Uterus (tissue), 4 donors: ENCODE data around the gene C4orf50. TPM values are rescaled to one million over a fixed set of nuclear protein-coding genes. Genes with fewer than 3 reads are reported as not detected.

Experiments
- DNase-seq, 2 donors: peaks; one replicate each; pipeline ENCODE4 v3.0.0-alpha.2; 2019 to 2020
- H3K27ac ChIP-seq, 2 donors: fragments of 200-600 bp; sonication (generic); 1 replicate in 1 of 2; 2 replicates in 1 of 2; pipeline ENCODE4 v1.5.1; 2016 to 2018
- H3K27me3 ChIP-seq, 2 donors: fragments of 200-600 bp; sonication (generic); one replicate each; pipeline ENCODE4 v1.5.1; 2018 to 2019; ENCODE audit warnings: control low read depth in 1 of 2
- H3K36me3 ChIP-seq, 2 donors: fragments of 200-600 bp; sonication (generic); one replicate each; pipeline ENCODE4 v1.5.1; 2019; ENCODE audit warnings: control low read depth in 1 of 2
- H3K4me1 ChIP-seq, 2 donors: fragments of 200-600 bp; sonication (generic); one replicate each; pipeline ENCODE4 v1.5.1; 2018 to 2019; ENCODE audit warnings: control low read depth in 1 of 2
- H3K4me3 ChIP-seq, 2 donors: fragments of 200-600 bp; sonication (generic); 1 replicate in 1 of 2; 2 replicates in 1 of 2; pipeline ENCODE4 v1.5.1; 2018 to 2019; ENCODE audit warnings: mild to moderate bottlenecking in 1 of 2
- H3K9me3 ChIP-seq, 2 donors: fragments of 200-600 bp; sonication (generic); one replicate each; pipeline ENCODE4 v1.5.1; 2019; ENCODE audit warnings: control low read depth in 1 of 2
- CTCF ChIP-seq, 4 experiments: fragments of 200-600 bp in 2 of 4; fragments of 450-650 bp in 2 of 4; sonication (generic) in 2 of 4; IDR thresholded peaks; one replicate each; pipeline ENCODE4 v1.5.1; 2016 to 2019; ENCODE audit warnings: antibody characterized with exemption in 4 of 4, mild to moderate bottlenecking in 2 of 4, moderate library complexity in 1 of 4
- POLR2A ChIP-seq, 2 donors: fragments of 450-650 bp; IDR thresholded peaks; one replicate each; pipeline ENCODE4 v1.6.1; 2016; ENCODE audit warnings: antibody characterized with exemption in 2 of 2, mild to moderate bottlenecking in 1 of 2, moderate library complexity in 1 of 2
- intact Hi-C: fragments of 100-400 bp; cut with DNase I; formaldehyde crosslinking; loops from one replicate; pipeline ENCODE4 v1.15.1; 2023; ENCODE audit warnings: low total_unique reads
- total RNA-seq, 4 donors: library from RNA; depleted of rRNA in 3 of 4; stranded (reverse); fragments of >200 nt in 3 of 4; gene quantifications; one replicate each; pipeline versions ENCODE4 v1.1.0 to v1.2.4, GENCODE V29; 2014 to 2023
- donor health status: DM: yes; HTN: yes; CAD: no.

C4orf50 gene
- total RNA-seq, 4 donors from 2014 or later = under 0.01 to 0.07 TPM; not detected in 2

- H3K27ac ChIP-seq = no peak overlapping the region
- H3K36me3 ChIP-seq = no peaks in the 10 kb centered on the region
- no peaks in the 10 kb centered on the region for H3K9me3 ChIP-seq
- TF ChIP-seq CTCF (IDR thresholded peaks at IDR 0.05) = no peak
- no peak for TF ChIP-seq POLR2A (IDR thresholded peaks at IDR 0.05)
- intact Hi-C loops = no loop called here
- no peak for DNase-seq
- H3K4me1 ChIP-seq = no peaks in the 10 kb centered on the region
- no peak overlapping the region for H3K4me3 ChIP-seq
- no peaks in the 10 kb centered on the region for H3K27me3 ChIP-seq
Observed at GRCh38 chr4:6038711-6039110, 20.5 kb upstream of the C4orf50 start.

GRCh38 chr4:6035786-6036185 lies 17.6 kb upstream of the C4orf50 start:
- Histone ChIP-seq H3K4me1 (no peaks in the 10 kb centered on the region), H3K27me3 (no peaks in the 10 kb centered on the region), H3K36me3 (no peaks in the 10 kb centered on the region), H3K4me3 (no peak overlapping the region), H3K27ac (no peak overlapping the region), H3K9me3 (no peaks in the 10 kb centered on the region)
- no peak for DNase-seq
- TF ChIP-seq POLR2A (IDR thresholded peaks at IDR 0.05) (no peak), CTCF (IDR thresholded peaks at IDR 0.05) (no peak)
- intact Hi-C loops = no loop called here

GRCh38 chr4:6033381-6033780 lies 15.2 kb upstream of the C4orf50 start:
- no peaks in the 10 kb centered on the region for H3K9me3 ChIP-seq
- no peak overlapping the region for H3K4me3 ChIP-seq
- no peak overlapping the region for H3K27ac ChIP-seq
- intact Hi-C loops = no loop called here
- H3K36me3 ChIP-seq = no peaks in the 10 kb centered on the region
- no peaks in the 10 kb centered on the region for H3K27me3 ChIP-seq
- TF ChIP-seq CTCF (IDR thresholded peaks at IDR 0.05) (no peak), POLR2A (IDR thresholded peaks at IDR 0.05) (no peak)
- no peak for DNase-seq
- H3K4me1 ChIP-seq = no peaks in the 10 kb centered on the region

DNA sequence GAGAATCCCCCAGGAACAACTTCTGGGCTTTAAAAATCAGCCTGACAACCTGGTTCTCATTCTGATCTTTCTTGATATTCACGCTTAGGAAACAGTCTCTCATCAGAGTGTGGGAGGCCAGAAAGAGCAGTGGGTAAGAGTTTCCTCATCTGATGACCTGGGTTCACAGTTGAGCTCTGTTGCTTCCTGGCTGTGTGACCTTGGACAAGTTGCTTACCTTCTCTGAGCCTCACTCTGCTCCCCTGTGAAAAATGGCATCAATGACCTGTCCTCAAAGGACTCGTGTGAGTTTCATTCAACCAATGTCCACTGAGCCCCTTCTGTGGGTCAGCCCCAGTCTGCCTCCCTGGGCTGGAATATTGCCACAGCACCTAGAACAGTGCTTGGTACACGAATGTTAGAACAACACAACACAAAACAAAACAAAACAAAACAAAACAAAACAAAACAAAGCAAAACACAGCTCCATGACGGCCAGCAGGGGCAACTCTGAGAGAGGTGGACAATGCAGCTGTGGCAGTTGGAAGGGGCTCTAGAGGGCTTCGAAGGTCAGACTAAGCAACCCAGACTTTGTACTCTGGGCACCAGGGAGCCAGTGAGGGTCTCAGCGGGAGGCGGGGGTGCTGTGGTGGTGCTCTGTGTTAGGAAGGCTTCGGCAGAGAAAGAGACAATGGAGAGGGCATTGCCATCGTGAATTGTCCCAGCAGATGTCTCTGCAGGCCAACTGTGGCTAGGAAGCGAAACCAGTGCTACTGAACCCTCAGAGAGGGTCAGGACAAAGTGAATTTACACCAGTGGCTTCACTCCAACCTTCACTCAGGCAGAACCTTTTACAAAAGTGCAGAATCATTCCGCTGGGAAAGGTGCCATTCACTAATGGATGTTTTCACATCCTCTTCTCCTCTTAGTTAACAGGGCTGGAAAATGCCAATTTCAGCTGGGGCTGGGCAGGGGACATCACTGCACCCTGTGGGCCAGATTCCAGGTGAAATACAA lies 14.3 kb upstream of the C4orf50 start:
- TF ChIP-seq POLR2A (IDR thresholded peaks at IDR 0.05) = no peak
- no peak for TF ChIP-seq CTCF (IDR thresholded peaks at IDR 0.05)
- DNase-seq = no peak
- H3K27me3 ChIP-seq = no peaks in the 10 kb centered on the region
- H3K9me3 ChIP-seq = no peaks in the 10 kb centered on the region
- H3K4me3 ChIP-seq = no peak overlapping the region
- no peaks in the 10 kb centered on the region for H3K4me1 ChIP-seq
- no peaks in the 10 kb centered on the region for H3K36me3 ChIP-seq
- intact Hi-C loops = no loop called here
- H3K27ac ChIP-seq = no peak overlapping the region

DNA sequence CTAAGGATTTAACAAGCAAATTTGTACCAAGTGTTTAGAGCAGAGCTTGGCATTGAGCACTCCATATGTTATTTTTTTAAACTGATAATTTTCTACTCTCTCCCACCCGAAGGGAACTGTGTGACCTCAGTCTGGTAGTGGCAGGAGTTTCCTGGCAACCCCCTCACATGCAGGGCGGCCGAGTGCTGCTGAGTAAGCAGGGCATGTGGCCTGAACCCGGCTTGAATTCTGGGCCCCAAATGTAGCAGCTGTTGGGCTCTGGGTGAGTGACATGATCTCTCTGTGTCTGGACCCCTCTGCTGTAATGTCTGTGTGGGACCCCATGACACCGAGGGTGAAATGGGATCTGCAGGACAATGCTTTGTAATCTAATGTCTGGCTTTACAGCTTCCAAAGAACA lies 13.6 kb upstream of the C4orf50 start:
- no peak for DNase-seq
- no peak for TF ChIP-seq CTCF (IDR thresholded peaks at IDR 0.05)
- no peak for TF ChIP-seq POLR2A (IDR thresholded peaks at IDR 0.05)
- Histone ChIP-seq H3K27me3 (no peaks in the 10 kb centered on the region), H3K27ac (no peak overlapping the region), H3K9me3 (no peaks in the 10 kb centered on the region), H3K4me1 (no peaks in the 10 kb centered on the region), H3K4me3 (no peak overlapping the region), H3K36me3 (no peaks in the 10 kb centered on the region)
- intact Hi-C loops = no loop called here
